Measurements from ENCODE around the gene JAM2. TPM values are rescaled to one million over a fixed set of nuclear protein-coding genes. Genes with fewer than 3 reads are reported as not detected.

The JAM2 gene
- total RNA-seq, 1 experiment from 2014 or later: not detected

GRCh38 chr21:25649146-25649545, 10.1 kb downstream of the JAM2 start:
- Histone ChIP-seq H3K9me2 (ENCODE audit: insufficient read depth) (no peaks in the 10 kb centered on the region), H2AFZ (no peak overlapping the region), H3K4me2 (no peak overlapping the region), H3K27ac (no peak overlapping the region), H3F3A (ENCODE audit: insufficient read depth, low read depth) (no peaks in the 10 kb centered on the region), H3K27me3 (ENCODE audit: insufficient read depth, low read depth) (no peaks in the 10 kb centered on the region), H3K36me3 (ENCODE audit: low read depth) (no peaks in the 10 kb centered on the region), H3K4me3 (no peak overlapping the region), H3K79me2 (ENCODE audit: low read depth) (no peaks in the 10 kb centered on the region), H4K20me1 (ENCODE audit: insufficient read depth) (no peaks in the 10 kb centered on the region), H3K4me1 (replicated peaks; ENCODE audit: insufficient read depth) (no peaks in the 10 kb centered on the region), H3K9me3 (ENCODE audit: insufficient read depth, low read depth) (no peaks in the 10 kb centered on the region)
- no peak for DNase-seq
- TF ChIP-seq CTCF (conservative IDR thresholded peaks at IDR 0.05): no peak
- TF ChIP-seq EZH2 (IDR thresholded peaks at IDR 0.05; ENCODE audit: low read depth): no peak
- intact Hi-C loops (cut with micrococcal nuclease; ENCODE audit: unreplicated experiment): no loop called here
- BruUV-seq (replicated peaks): no TSS peak
- ChIA-PET CTCF (no interaction called here), POLR2A (ENCODE audit: unreplicated experiment) (no interaction called here)

GRCh38 chr21:25656412-25656811, 17.4 kb downstream of the JAM2 start:
- no peak overlapping the region for H3K4me3 ChIP-seq
- intact Hi-C loops (cut with micrococcal nuclease; ENCODE audit: unreplicated experiment): no loop called here
- no peaks in the 10 kb centered on the region for H3K9me3 ChIP-seq (ENCODE audit: insufficient read depth, low read depth)
- no peaks in the 10 kb centered on the region for H3K79me2 ChIP-seq (ENCODE audit: low read depth)
- no TSS peak for BruUV-seq (replicated peaks)
- no peak for DNase-seq
- no peaks in the 10 kb centered on the region for H4K20me1 ChIP-seq (ENCODE audit: insufficient read depth)
- CTCF ChIA-PET: no interaction called here
- H3K27me3 ChIP-seq (ENCODE audit: insufficient read depth, low read depth): no peaks in the 10 kb centered on the region
- no peaks in the 10 kb centered on the region for H3K36me3 ChIP-seq (ENCODE audit: low read depth)
- H3K27ac ChIP-seq: no peak overlapping the region
- H3K9me2 ChIP-seq (ENCODE audit: insufficient read depth): no peaks in the 10 kb centered on the region
- no peaks in the 10 kb centered on the region for H3F3A ChIP-seq (ENCODE audit: insufficient read depth, low read depth)
- no peak overlapping the region for H2AFZ ChIP-seq
- POLR2A ChIA-PET (ENCODE audit: unreplicated experiment): no interaction called here
- no peak for TF ChIP-seq CTCF (conservative IDR thresholded peaks at IDR 0.05)
- TF ChIP-seq EZH2 (IDR thresholded peaks at IDR 0.05; ENCODE audit: low read depth): no peak
- no peak overlapping the region for H3K4me2 ChIP-seq
- no peaks in the 10 kb centered on the region for H3K4me1 ChIP-seq (replicated peaks; ENCODE audit: insufficient read depth)

- ChIA-PET POLR2A (ENCODE audit: unreplicated experiment) (no interaction called here), CTCF (no interaction called here)
- no peaks in the 10 kb centered on the region for H3K9me3 ChIP-seq (ENCODE audit: insufficient read depth, low read depth)
- no peaks in the 10 kb centered on the region for H3K9me2 ChIP-seq (ENCODE audit: insufficient read depth)
- H3K27ac ChIP-seq: no peak overlapping the region
- H3K4me2 ChIP-seq: no peak overlapping the region
- no peak overlapping the region for H3K4me3 ChIP-seq
- no peak overlapping the region for H2AFZ ChIP-seq
- H3K4me1 ChIP-seq (replicated peaks; ENCODE audit: insufficient read depth): no peaks in the 10 kb centered on the region
- no peaks in the 10 kb centered on the region for H4K20me1 ChIP-seq (ENCODE audit: insufficient read depth)
- H3F3A ChIP-seq (ENCODE audit: insufficient read depth, low read depth): no peaks in the 10 kb centered on the region
- DNase-seq: no peak
- no peaks in the 10 kb centered on the region for H3K27me3 ChIP-seq (ENCODE audit: insufficient read depth, low read depth)
- H3K79me2 ChIP-seq (ENCODE audit: low read depth): no peaks in the 10 kb centered on the region
- no peaks in the 10 kb centered on the region for H3K36me3 ChIP-seq (ENCODE audit: low read depth)
- TF ChIP-seq CTCF (conservative IDR thresholded peaks at IDR 0.05) (no peak), EZH2 (IDR thresholded peaks at IDR 0.05; ENCODE audit: low read depth) (no peak)
- intact Hi-C loops (cut with micrococcal nuclease; ENCODE audit: unreplicated experiment): no loop called here
- no TSS peak for BruUV-seq (replicated peaks)
Observed at GRCh38 chr21:25657140-25657539, 18.1 kb downstream of the JAM2 start.
